Heart right ventricle (tissue), 16 donors: ENCODE measurements around the gene ULK1. TPM values are rescaled to one million over a fixed set of nuclear protein-coding genes. Genes with fewer than 3 reads are reported as not detected.

Experiments
- ATAC-seq, 8 donors: fragments of 200-7000 bp; cut with Tn5 transposase; one replicate each; pipeline ENCODE4 v1.9.1; 2020; ENCODE audit warnings: mild to moderate bottlenecking in 8 of 8, moderate library complexity in 8 of 8, moderate number of reproducible peaks in 1 of 8
- DNase-seq, 2 donors: peaks; one replicate each; pipeline ENCODE4 v3.0.0-alpha.2; 2020
- H3K27ac ChIP-seq, 10 donors: fragments of 200-600 bp; sonication (generic) in 2 of 10; one replicate each; pipeline versions ENCODE4 v1.5.0 to v1.8.0; 2020 to 2022; ENCODE audit warnings: mild to moderate bottlenecking in 3 of 10
- H3K27me3 ChIP-seq, 7 donors: fragments of 200-600 bp; one replicate each; pipeline ENCODE4 v1.8.0; 2021 to 2022; ENCODE audit warnings: mild to moderate bottlenecking in 2 of 7
- H3K36me3 ChIP-seq, 9 donors: fragments of 200-600 bp; sonication (generic) in 1 of 9; one replicate each; pipeline versions ENCODE4 v1.5.0 to v1.8.0; 2020 to 2022; ENCODE audit warnings: mild to moderate bottlenecking in 2 of 9
- H3K4me1 ChIP-seq, 9 donors: fragments of 200-600 bp; sonication (generic) in 1 of 9; one replicate each; pipeline versions ENCODE4 v1.5.0 to v1.8.0; 2020 to 2022; ENCODE audit warnings: mild to moderate bottlenecking in 4 of 9
- H3K4me3 ChIP-seq, 10 donors: fragments of 200-600 bp; sonication (generic) in 2 of 10; one replicate each; pipeline versions ENCODE4 v1.5.0 to v1.8.0; 2020 to 2022; ENCODE audit warnings: mild to moderate bottlenecking in 7 of 10, moderate library complexity in 2 of 10
- H3K9me3 ChIP-seq, 11 donors: fragments of 200-600 bp in 10 of 11; sonication (generic) in 2 of 11; one replicate each; pipeline versions ENCODE4 v1.5.0 to v1.8.0; 2013 to 2022; ENCODE audit warnings: mild to moderate bottlenecking in 2 of 11, control low read depth in 1 of 11, moderate library complexity in 1 of 11
- CTCF ChIP-seq, 9 donors: fragments of 200-600 bp; sonication (generic) in 2 of 9; IDR thresholded peaks; one replicate each; pipeline versions ENCODE4 v1.5.0 to v1.8.0; 2021 to 2022; ENCODE audit warnings: antibody characterized with exemption in 9 of 9, mild to moderate bottlenecking in 5 of 9, moderate library complexity in 1 of 9
- WGBS, 2 donors: extraction: QIAGEN DNeasy Blood & Tissue Kit; methylation state at CpG; one replicate each; pipeline ENCODE4 v1.1.7; 2013; ENCODE audit warnings: inconsistent platforms in 1 of 2; 5-methylcytosine and 5-hydroxymethylcytosine counted together
- intact Hi-C, 10 donors: fragments of 100-400 bp; cut with DNase I; formaldehyde crosslinking; loops; one replicate each; pipeline versions ENCODE4 v1.11.1 to v1.14.2; 2022
- polyA plus RNA-seq, 2 donors: library from polyadenylated mRNA; stranded (reverse); fragments of 200-250 nt; gene quantifications; one replicate each; pipeline ENCODE4 v1.2.3, GENCODE V29; 2013
- total RNA-seq, 10 donors: library from RNA; stranded (reverse); fragmentation: NEBNext Ultra II Directional in 3 of 10; extraction: Animal tissue kit (Norgen Biotek cat#: 25700) in 3 of 10; gene quantifications; one replicate each; pipeline versions ENCODE4 v1.2.1 to v1.2.4, GENCODE V29; 2021 to 2023
- donor health status: Arrhythmogenic right ventricular cardiomyopathy.
- donor health status: ischemic (EF 13 %, LVEDD 7.1; RV severe dilation, severe dysfunction).
- donor health status: healthy with polysubstance abuse.
- donor health status: DM: no; HTN: yes; CAD: no.
- donor health status: DM: no; HTN: no; CAD: no.
- donor health status: ischemic (EF 25% LVEDD 6.9; RV normal size, moderate dysfunction).
- donor health status: ischemic (EF 25% LVEDD 5.7; RV mildly dilated, moderate dysfunction).
- donor health status: healthy.
- donor health status: DM: yes; HTN: yes; CAD: no.
- donor health status: Ischemic cardiomyopathy.
- donor health status: ischemic (EF 35%, LVEDD 5.7; RV mildly dilated, moderate dysfunction).
- donor health status: nonischemic (EF 11% LVEDD 7.7; RV severe dilation, severe dysfunction).
- donor health status: DM: yes; HTN: yes; CAD: no.
- donor health status: PGD.
- donor health status: ischemic (EF 29% LVEDD 5.4; RV normal size, mild dysfunction).
- donor health status: nonischemic (EF 23%, LVEDD 6.1; RV moderate dilation, normal function).

The ULK1 gene
- total and polyA plus RNA-seq, 12 donors, result 10.7 to 77.7 (median 48.6) TPM

GRCh38 chr12:131897276-131897675 is 2.9 kb downstream of the ULK1 start:
- H3K36me3 ChIP-seq, result peaks cover 0 to 32% (median 3%) of the 10 kb centered on the region in 9 donors
- no peak for TF ChIP-seq CTCF (IDR thresholded peaks at IDR 0.05)
- WGBS, 2 donors, result 91 to 95% methylated on average over 18 of the region's 18 CpGs
- H3K4me1 ChIP-seq, result peaks cover 19 to 64% (median 49%) of the 10 kb centered on the region in 9 donors
- H3K4me3 ChIP-seq, result peak overlapping the region in 2 of 10 donors; percentile 70 to 78
- intact Hi-C loops, result loop anchor here in 5 of 10 donors (2.0 to 10.0 kb wide), 4 partner anchors 32 to 62 kb away; partner anchors contain the start of genes PUS1 (in 2 of the 5) and EP400 (in 1 of the 5)
- DNase-seq, result peak in 1 of 2 donors; percentile 2
- H3K27ac ChIP-seq, result peak overlapping the region; percentile 94 to 99 (median 98)
- no peak for ATAC-seq
- no peaks in the 10 kb centered on the region for H3K9me3 ChIP-seq
- H3K27me3 ChIP-seq, result no peaks in the 10 kb centered on the region

GRCh38 chr12:131897875-131898274 is 3.5 kb downstream of the ULK1 start:
- H3K4me1 ChIP-seq, result peaks cover 25 to 70% (median 55%) of the 10 kb centered on the region in 9 donors
- intact Hi-C loops, result loop anchor here in 5 of 10 donors (2.0 to 10.0 kb wide), 4 partner anchors 31 to 63 kb away; partner anchors contain the start of genes PUS1 (in 2 of the 5) and EP400 (in 1 of the 5)
- no peak for TF ChIP-seq CTCF (IDR thresholded peaks at IDR 0.05)
- DNase-seq (peak in 1 of 2 donors; percentile 2), ATAC-seq (no peak)
- no peaks in the 10 kb centered on the region for H3K27me3 ChIP-seq
- H3K9me3 ChIP-seq, result no peaks in the 10 kb centered on the region
- H3K4me3 ChIP-seq, result no peak overlapping the region
- peak overlapping the region in 2 of 10 donors; percentile 44 to 94 for H3K27ac ChIP-seq
- H3K36me3 ChIP-seq, result peaks cover 0 to 32% (median 3%) of the 10 kb centered on the region in 9 donors
- 83 to 87% methylated on average over 9 of the region's 9 CpGs for WGBS, 2 donors

GRCh38 chr12:131900397-131900796 is 6.0 kb downstream of the ULK1 start:
- DNase-seq, result no peak
- no peak for TF ChIP-seq CTCF (IDR thresholded peaks at IDR 0.05)
- H3K27ac ChIP-seq, result peak overlapping the region in 4 of 10 donors; percentile 2 to 80 (median 60)
- H3K36me3 ChIP-seq, result peaks cover 0 to 32% (median 3%) of the 10 kb centered on the region in 9 donors
- 98 to 99% methylated on average over 6 of the region's 6 CpGs for WGBS, 2 donors
- no peak for ATAC-seq
- H3K27me3 ChIP-seq, result no peaks in the 10 kb centered on the region
- H3K4me3 ChIP-seq, result no peak overlapping the region
- intact Hi-C loops, result no loop called here
- H3K4me1 ChIP-seq, result peaks cover 32 to 94% (median 74%) of the 10 kb centered on the region in 9 donors
- H3K9me3 ChIP-seq, result no peaks in the 10 kb centered on the region

- ATAC-seq (peak; percentile 56 to 84 (median 78)), DNase-seq (peak; percentile 67 to 72)
- H3K9me3 ChIP-seq, result no peaks in the 10 kb centered on the region
- intact Hi-C loops, result no loop called here
- peak overlapping the region in 9 of 10 donors; percentile 24 to 80 (median 70) for H3K27ac ChIP-seq
- H3K36me3 ChIP-seq, result peaks cover 0 to 35% (median 3%) of the 10 kb centered on the region in 9 donors
- H3K4me3 ChIP-seq, result peak overlapping the region in 6 of 10 donors; percentile 4 to 37 (median 18)
- WGBS, 2 donors, result 40 to 42% methylated on average over 30 of the region's 30 CpGs
- peaks cover 32 to 87% (median 66%) of the 10 kb centered on the region in 9 donors for H3K4me1 ChIP-seq
- H3K27me3 ChIP-seq, result no peaks in the 10 kb centered on the region
- no peak for TF ChIP-seq CTCF (IDR thresholded peaks at IDR 0.05)
Observed at GRCh38 chr12:131901431-131902331, 7.3 kb downstream of the ULK1 start.
